ENCODE data around the gene SYNE3. TPM values are rescaled to one million over a fixed set of nuclear protein-coding genes. Genes with fewer than 3 reads are reported as not detected.

The SYNE3 gene
- total and polyA plus RNA-seq, 2 of the 8 experiments (the other 6 are each of a cell fraction or from before 2014, with no cell fraction given), result under 0.01 TPM; not detected in 1

GRCh38 chr14:95551435-95551834 is 35.0 kb upstream of the SYNE3 start:
- POLR2A ChIA-PET (ENCODE audit: partially characterized antibody), result interaction anchor here (1.0 kb wide), 1 partner anchor 12 kb away, joined by 3 read pairs; no protein-coding TSS in a partner anchor
- no peak for DNase-seq (ENCODE audit: low read depth in 1 of 2, low spot score in 2 of 2)
- Histone ChIP-seq H2BK12ac (ENCODE audit: low read depth, low read length) (no peak overlapping the region), H3K23ac (ENCODE audit: insufficient read length) (no peak overlapping the region), H4K91ac (replicated peaks; ENCODE audit: insufficient read length, low read length) (no peak overlapping the region), H2BK5ac (ENCODE audit: low read depth, low read length) (no peak overlapping the region), H4K20me1 (replicated peaks in 1 of 2; ENCODE audit: control insufficient read depth in 1 of 2, insufficient read depth in 2 of 2, low read length in 2 of 2) (peaks cover 0 to 8% of the 10 kb centered on the region in 2 experiments), H4K5ac (ENCODE audit: insufficient read length, low read depth, low read length) (no peak overlapping the region), H3K79me1 (ENCODE audit: low read depth, low read length) (peaks cover 2% of the 10 kb centered on the region; the same call in 1 of the 2 replicates), H3K4me1 (replicated peaks in 1 of 4; ENCODE audit: control insufficient read depth in 3 of 4, insufficient read depth in 4 of 4, low read length in 3 of 4) (peaks cover 0 to 3% (median 0%) of the 10 kb centered on the region in 4 experiments; a peak in 1 of 7 replicates), H3K79me2 (ENCODE audit: control insufficient read depth in 1 of 2, insufficient read depth in 2 of 2, low read length in 2 of 2) (no peaks in the 10 kb centered on the region), H3K27me3 (replicated peaks in 1 of 4; ENCODE audit: control insufficient read depth in 3 of 4, extremely low read depth in 1 of 4, insufficient read depth in 3 of 4, low read length in 3 of 4) (peaks cover 0 to 2% (median 0%) of the 10 kb centered on the region in 4 experiments; a peak in 4 of 7 replicates), H3K4ac (replicated peaks; ENCODE audit: insufficient read length, low read depth, low read length) (no peak overlapping the region), H3K14ac (ENCODE audit: insufficient read length) (no peak overlapping the region), H3K9ac (replicated peaks in 1 of 4; ENCODE audit: extremely low read depth in 1 of 4, low read depth in 3 of 4, low read length in 3 of 4) (no peak overlapping the region), H4K8ac (ENCODE audit: extremely low read depth, insufficient read depth, low read length) (no peak overlapping the region), H3K36me3 (ENCODE audit: control insufficient read depth in 2 of 4, insufficient read depth in 4 of 4, low read length in 3 of 4) (no peaks in the 10 kb centered on the region), H3K23me2 (ENCODE audit: low read depth, low read length) (peaks cover 3% of the 10 kb centered on the region; the same call in 1 of the 2 replicates), H3K27ac (ENCODE audit: low read depth, low read length) (no peak overlapping the region), H2BK120ac (replicated peaks; ENCODE audit: low read depth, low read length) (no peak overlapping the region), H2AK5ac (ENCODE audit: low read depth, low read length) (no peak overlapping the region), H2BK20ac (ENCODE audit: low read length) (no peak overlapping the region), H3K4me3 (ENCODE audit: extremely low read depth in 1 of 4, insufficient read depth in 2 of 4, low read depth in 3 of 4, low read length in 4 of 4) (no peak overlapping the region), H3K18ac (ENCODE audit: extremely low read depth, low read length) (no peak overlapping the region), H3K4me2 (ENCODE audit: insufficient read depth in 1 of 2, low read depth in 2 of 2, low read length in 2 of 2) (no peak overlapping the region), H2BK15ac (ENCODE audit: low read length) (no peak overlapping the region), H3K56ac (replicated peaks; ENCODE audit: insufficient read length, low read depth, low read length) (no peak overlapping the region), H2AFZ (ENCODE audit: low read length) (no peak overlapping the region), H3K9me3 (ENCODE audit: insufficient read depth in 2 of 2, low read depth in 1 of 2, low read length in 1 of 2) (0 out of 4 replicates have a peak, but pooled peaks cover 0 to 3% of the 10 kb centered on the region in 2 experiments)
- 100% methylated on average over 1 of the region's 1 CpG; no CpG with 5 or more reads in 1 of the 2 experiments for WGBS, 2 experiments (ENCODE audit: extremely low coverage in 1 of 2, insufficient coverage in 1 of 2, insufficient read length in 1 of 2, insufficient replicate concordance in 2 of 2, low coverage in 1 of 2, low lambda C conversion rate in 2 of 2, missing lambda C conversion rate in 1 of 2)
- CTCF ChIA-PET (ENCODE audit: partially characterized antibody), result interaction anchor here (0.8 to 2.2 kb wide), 5 partner anchors 9 to 442 kb away, joined by 3 to 11 read pairs (median 4); no protein-coding TSS in a partner anchor
- TF ChIP-seq NANOG (IDR thresholded peaks at IDR 0.05; ENCODE audit: insufficient read depth, low read depth, low read length, poor library complexity, severe bottlenecking) (no peak), MAFK (IDR thresholded peaks at IDR 0.05; ENCODE audit: low read depth, low read length) (no peak), SP4 (IDR thresholded peaks at IDR 0.05; ENCODE audit: low read length) (no peak), CREB1 (IDR thresholded peaks at IDR 0.05) (no peak), ATF3 (IDR thresholded peaks at IDR 0.05; ENCODE audit: insufficient read depth, low read depth, low read length) (no peak), ZNF274 (IDR thresholded peaks at IDR 0.05; ENCODE audit: borderline replicate concordance, extremely low read depth, low read length) (no peak), CHD1 (IDR thresholded peaks at IDR 0.05; ENCODE audit: low read depth, low read length) (no peak)
- FAIRE-seq, result no peak

All from H1 (cell line).